Measurements from ENCODE around the gene DSPP. TPM values are rescaled to one million over a fixed set of nuclear protein-coding genes. Genes with fewer than 3 reads are reported as not detected.

The DSPP gene
- total RNA-seq, 2 donors from 2014 or later: not detected

DNA sequence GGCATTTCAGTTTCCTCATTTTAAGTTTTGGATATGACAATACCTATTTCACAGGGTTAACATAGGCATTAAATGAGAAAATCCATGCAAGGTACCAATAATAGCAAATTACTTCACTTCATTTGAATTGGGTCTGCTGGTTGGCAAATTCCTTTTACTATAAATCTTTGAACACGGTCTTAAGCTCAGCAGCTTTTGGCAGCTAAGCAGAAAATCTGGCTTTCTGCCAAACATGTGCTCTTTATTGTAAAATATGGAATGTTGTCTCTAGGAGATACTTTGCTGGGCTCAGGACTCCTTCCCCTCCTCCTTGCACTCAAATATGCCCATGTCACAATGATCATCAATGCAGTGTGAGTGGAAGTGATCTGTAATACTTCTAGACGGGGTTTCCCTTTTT, 24.9 kb downstream of the DSPP start:
- WGBS: 28% methylated on average over 2 of the region's 2 CpGs
- Histone ChIP-seq H3K4me1 (replicated peaks) (no peaks in the 10 kb centered on the region), H3K36me3 (no peaks in the 10 kb centered on the region), H3K27me3 (replicated peaks; ENCODE audit: insufficient read depth) (no peaks in the 10 kb centered on the region), H3K4me3 (no peak overlapping the region), H3K27ac (no peak overlapping the region), H3K9me3 (no peaks in the 10 kb centered on the region)
- intact Hi-C loops (cut with DNase I): no loop called here
- DNase-seq (ENCODE audit: low spot score): peak; percentile 40
- TF ChIP-seq POLR2AphosphoS5 (IDR thresholded peaks at IDR 0.05): peak; percentile 37
- TF ChIP-seq, protein P1, sequence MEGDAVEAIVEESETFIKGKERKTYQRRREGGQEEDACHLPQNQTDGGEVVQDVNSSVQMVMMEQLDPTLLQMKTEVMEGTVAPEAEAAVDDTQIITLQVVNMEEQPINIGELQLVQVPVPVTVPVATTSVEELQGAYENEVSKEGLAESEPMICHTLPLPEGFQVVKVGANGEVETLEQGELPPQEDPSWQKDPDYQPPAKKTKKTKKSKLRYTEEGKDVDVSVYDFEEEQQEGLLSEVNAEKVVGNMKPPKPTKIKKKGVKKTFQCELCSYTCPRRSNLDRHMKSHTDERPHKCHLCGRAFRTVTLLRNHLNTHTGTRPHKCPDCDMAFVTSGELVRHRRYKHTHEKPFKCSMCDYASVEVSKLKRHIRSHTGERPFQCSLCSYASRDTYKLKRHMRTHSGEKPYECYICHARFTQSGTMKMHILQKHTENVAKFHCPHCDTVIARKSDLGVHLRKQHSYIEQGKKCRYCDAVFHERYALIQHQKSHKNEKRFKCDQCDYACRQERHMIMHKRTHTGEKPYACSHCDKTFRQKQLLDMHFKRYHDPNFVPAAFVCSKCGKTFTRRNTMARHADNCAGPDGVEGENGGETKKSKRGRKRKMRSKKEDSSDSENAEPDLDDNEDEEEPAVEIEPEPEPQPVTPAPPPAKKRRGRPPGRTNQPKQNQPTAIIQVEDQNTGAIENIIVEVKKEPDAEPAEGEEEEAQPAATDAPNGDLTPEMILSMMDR (IDR thresholded peaks at IDR 0.05): no peak

DNA sequence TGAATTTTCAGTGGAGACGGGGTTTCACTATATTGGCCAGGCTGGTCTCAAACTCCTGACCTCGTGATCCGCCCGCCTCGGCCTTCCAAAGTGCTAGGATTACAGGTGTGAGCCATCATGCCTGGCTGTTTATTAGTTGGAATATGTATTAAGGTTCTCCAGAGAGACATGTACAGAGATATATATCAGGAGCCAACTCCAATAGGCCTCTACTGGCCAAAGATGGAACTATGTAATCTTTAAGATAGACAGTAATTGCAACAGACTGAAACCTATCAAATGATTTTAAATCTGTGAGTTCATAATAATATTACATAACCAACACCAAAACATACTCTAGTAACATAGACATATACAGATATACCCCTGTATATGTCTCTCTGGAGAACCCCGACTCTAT, 36.0 kb downstream of the DSPP start:
- Histone ChIP-seq H3K4me3 (no peak overlapping the region), H3K27ac (no peak overlapping the region), H3K9me3 (no peaks in the 10 kb centered on the region), H3K4me1 (replicated peaks) (no peaks in the 10 kb centered on the region), H3K36me3 (no peaks in the 10 kb centered on the region), H3K27me3 (replicated peaks; ENCODE audit: insufficient read depth) (no peaks in the 10 kb centered on the region)
- TF ChIP-seq, protein P1 (IDR thresholded peaks at IDR 0.05): no peak
- TF ChIP-seq POLR2A (IDR thresholded peaks at IDR 0.05): no peak
- 98% methylated on average over 6 of the region's 6 CpGs for WGBS
- no peak for DNase-seq (ENCODE audit: low spot score)
- intact Hi-C loops (cut with DNase I): no loop called here

DNA sequence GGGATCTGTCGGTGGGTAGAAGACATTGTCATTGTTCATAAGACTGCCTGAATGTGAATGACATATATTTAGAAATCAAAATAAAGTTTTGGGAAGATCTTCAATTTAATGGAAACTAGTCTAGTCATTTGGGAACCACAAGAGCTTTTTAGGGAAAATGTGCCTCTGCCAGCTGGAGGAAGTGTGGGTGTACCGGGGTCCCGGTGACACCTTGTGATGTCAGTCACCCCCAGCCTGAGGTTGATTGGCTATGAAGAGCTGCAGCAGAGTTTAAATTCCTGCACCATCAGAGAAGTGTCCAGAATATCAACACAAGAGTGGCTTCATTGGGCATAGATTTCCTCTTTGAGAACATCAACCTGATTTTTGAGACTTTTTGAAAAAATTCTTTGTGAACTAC, 41.7 kb downstream of the DSPP start, which contains the start of gene DMP1:
Gene DMP1 (plus strand): TSS at position 301 of the 400 bp plus-strand sequence. CDS start 6,213 bp downstream, outside the sequence.
- TF ChIP-seq, protein P1 (IDR thresholded peaks at IDR 0.05): no peak
- TF ChIP-seq POLR2A (IDR thresholded peaks at IDR 0.05): no peak
- intact Hi-C loops (cut with DNase I): no loop called here
- Histone ChIP-seq H3K9me3 (no peaks in the 10 kb centered on the region), H3K4me1 (replicated peaks) (no peaks in the 10 kb centered on the region), H3K27ac (no peak within 1 kb of the TSS), H3K4me3 (no peak within 1 kb of the TSS), H3K36me3 (no peaks in the 10 kb centered on the region), H3K27me3 (replicated peaks; ENCODE audit: insufficient read depth) (no peaks in the 10 kb centered on the region)
- 97% methylated on average over 3 of the region's 3 CpGs for WGBS
- DNase-seq (ENCODE audit: low spot score): no peak

DNA sequence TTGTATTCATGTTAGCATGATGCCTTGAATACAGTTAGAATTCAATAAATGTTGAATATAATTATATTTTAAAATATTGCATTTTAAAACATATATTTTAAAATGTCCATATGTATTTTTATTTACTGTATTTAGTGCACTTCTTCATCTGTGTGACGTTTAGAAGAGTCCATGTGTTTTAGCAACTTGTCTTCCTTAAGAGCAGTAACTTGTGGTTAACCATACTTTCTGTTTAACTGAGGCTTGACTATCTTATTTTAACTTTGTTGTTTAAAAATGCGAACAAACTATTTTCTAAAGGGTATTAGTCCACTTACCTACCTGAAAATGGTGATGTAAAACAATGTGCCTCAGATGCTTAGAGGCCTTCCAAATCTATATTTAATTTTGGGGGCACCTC, 42.6 kb downstream of the DSPP start:
- no peaks in the 10 kb centered on the region for H3K36me3 ChIP-seq
- H3K27me3 ChIP-seq (replicated peaks; ENCODE audit: insufficient read depth): no peaks in the 10 kb centered on the region
- H3K4me1 ChIP-seq (replicated peaks): no peaks in the 10 kb centered on the region
- TF ChIP-seq POLR2AphosphoS5 (IDR thresholded peaks at IDR 0.05) (no peak), POLR2A (IDR thresholded peaks at IDR 0.05) (no peak)
- TF ChIP-seq, protein P1 (IDR thresholded peaks at IDR 0.05): no peak
- intact Hi-C loops (cut with DNase I): no loop called here
- DNase-seq (ENCODE audit: low spot score): no peak
- H3K27ac ChIP-seq: no peak overlapping the region
- 88% methylated on average over 2 of the region's 2 CpGs for WGBS
- no peaks in the 10 kb centered on the region for H3K9me3 ChIP-seq
- H3K4me3 ChIP-seq: no peak overlapping the region

DNA sequence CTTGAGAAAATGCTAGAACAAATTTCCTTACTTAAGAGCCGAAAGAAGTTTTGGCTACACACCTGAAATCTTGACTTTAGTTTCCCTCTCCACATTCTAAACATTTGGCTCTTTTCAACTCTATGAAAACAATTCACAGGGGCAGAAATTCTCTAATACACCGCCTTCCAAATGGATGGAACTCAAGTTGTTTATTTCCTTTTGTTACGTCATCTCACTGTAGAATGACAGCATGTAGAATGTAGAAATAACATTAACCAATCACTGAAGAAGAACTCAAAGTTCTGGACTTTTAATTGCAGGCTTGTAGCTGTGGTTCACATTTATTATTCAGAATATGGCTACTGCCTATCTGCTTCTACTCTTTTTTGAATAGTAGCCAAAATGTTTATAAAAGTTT, 43.6 kb downstream of the DSPP start:
- Histone ChIP-seq H3K36me3 (no peaks in the 10 kb centered on the region), H3K4me3 (no peak overlapping the region), H3K9me3 (no peaks in the 10 kb centered on the region), H3K27me3 (replicated peaks; ENCODE audit: insufficient read depth) (no peaks in the 10 kb centered on the region), H3K27ac (no peak overlapping the region), H3K4me1 (replicated peaks) (no peaks in the 10 kb centered on the region)
- 79% methylated on average over 3 of the region's 3 CpGs for WGBS
- intact Hi-C loops (cut with DNase I): no loop called here
- no peak for DNase-seq (ENCODE audit: low spot score)
- TF ChIP-seq POLR2A (IDR thresholded peaks at IDR 0.05) (no peak), POLR2AphosphoS5 (IDR thresholded peaks at IDR 0.05) (no peak)
- TF ChIP-seq, protein P1 (IDR thresholded peaks at IDR 0.05): no peak
